Peyer's patch (tissue), 4 donors: ENCODE data around the gene CTDSPL.

Experiments
- POLR2A ChIP-seq, 2 donors: fragments of 450-650 bp; IDR thresholded peaks; one replicate each; pipeline ENCODE4 v1.5.1; 2017; ENCODE audit warnings: antibody characterized with exemption in 2 of 2, mild to moderate bottlenecking in 2 of 2, moderate library complexity in 2 of 2
- TF ChIP-seq, protein P1 (sequence below), 6 experiments: fragments of 450-650 bp in 4 of 6; fragments of 200-600 bp in 2 of 6; sonication (generic) in 1 of 6; IDR thresholded peaks; one replicate each; pipeline ENCODE4 v1.5.1; 2017 to 2019; ENCODE audit warnings: antibody characterized with exemption in 6 of 6, mild to moderate bottlenecking in 3 of 6, moderate library complexity in 1 of 6

DNA sequence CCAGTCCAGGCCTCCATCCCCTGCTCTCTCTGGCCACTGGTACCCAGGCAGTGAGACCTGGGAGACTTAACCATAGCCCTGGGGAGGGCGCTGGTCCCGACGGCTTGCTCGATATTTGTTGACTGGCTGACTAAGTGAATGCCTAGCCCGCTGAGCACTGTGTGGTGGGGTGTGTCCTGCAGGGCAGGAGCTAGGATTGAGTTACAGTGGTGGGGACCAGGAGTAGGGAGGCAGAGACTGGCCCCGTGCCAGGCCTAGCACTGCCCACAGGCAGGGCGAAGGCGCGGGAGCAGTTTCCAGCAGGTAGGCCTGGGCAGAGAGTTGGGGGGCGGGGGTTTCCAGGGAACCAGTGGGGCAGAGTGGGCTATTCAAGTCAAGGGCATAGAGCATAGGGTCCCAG is 128.8 kb downstream of the CTDSPL start, which contains the start of gene VILL:
- TF ChIP-seq, protein P1, sequence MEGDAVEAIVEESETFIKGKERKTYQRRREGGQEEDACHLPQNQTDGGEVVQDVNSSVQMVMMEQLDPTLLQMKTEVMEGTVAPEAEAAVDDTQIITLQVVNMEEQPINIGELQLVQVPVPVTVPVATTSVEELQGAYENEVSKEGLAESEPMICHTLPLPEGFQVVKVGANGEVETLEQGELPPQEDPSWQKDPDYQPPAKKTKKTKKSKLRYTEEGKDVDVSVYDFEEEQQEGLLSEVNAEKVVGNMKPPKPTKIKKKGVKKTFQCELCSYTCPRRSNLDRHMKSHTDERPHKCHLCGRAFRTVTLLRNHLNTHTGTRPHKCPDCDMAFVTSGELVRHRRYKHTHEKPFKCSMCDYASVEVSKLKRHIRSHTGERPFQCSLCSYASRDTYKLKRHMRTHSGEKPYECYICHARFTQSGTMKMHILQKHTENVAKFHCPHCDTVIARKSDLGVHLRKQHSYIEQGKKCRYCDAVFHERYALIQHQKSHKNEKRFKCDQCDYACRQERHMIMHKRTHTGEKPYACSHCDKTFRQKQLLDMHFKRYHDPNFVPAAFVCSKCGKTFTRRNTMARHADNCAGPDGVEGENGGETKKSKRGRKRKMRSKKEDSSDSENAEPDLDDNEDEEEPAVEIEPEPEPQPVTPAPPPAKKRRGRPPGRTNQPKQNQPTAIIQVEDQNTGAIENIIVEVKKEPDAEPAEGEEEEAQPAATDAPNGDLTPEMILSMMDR (IDR thresholded peaks at IDR 0.05): peak in 4 of 6 experiments; percentile 5 to 36 (median 27)
- peak; percentile 76 to 96 for TF ChIP-seq POLR2A (IDR thresholded peaks at IDR 0.05)
